ENCODE data around the gene MCM3. TPM values are rescaled to one million over a fixed set of nuclear protein-coding genes. Genes with fewer than 3 reads are reported as not detected.

MCM3 gene
- total RNA-seq, 1 experiment from 2014 or later = 276 TPM

- no peak; the same call in 1 of the 2 replicates for TF ChIP-seq ARID4B (CRISPR knock-in tag; IDR thresholded peaks at IDR 0.05; ENCODE audit: borderline replicate concordance)
- no peak for TF ChIP-seq ZNF671 (CRISPR knock-in tag; IDR thresholded peaks at IDR 0.05)
These were observed 447 bp downstream of the MCM3 start (continued) for GRCh38 chr6:52284131-52284459.

- peak overlapping the region; percentile 84 for H3K27ac Mint-ChIP-seq
- ATAC-seq = no peak
- DNase-seq (ENCODE audit: low spot score) = no peak
- ChIA-PET POLR2A (interaction anchor here (0.6 to 1.5 kb wide), 2 partner anchors 117 to 125 kb away, joined by 4 to 5 read pairs; no protein-coding TSS in a partner anchor), CTCF (interaction anchor here (0.6 to 1.8 kb wide), 5 partner anchors 19 to 380 kb away, joined by 3 to 6 read pairs (median 3); partner anchors contain the start of gene EFHC1)
- no peaks in the 10 kb centered on the region for H3K27me3 Mint-ChIP-seq (ENCODE audit: low read depth)
- H3K36me3 Mint-ChIP-seq = peaks cover 54% of the 10 kb centered on the region
- no peak for TF ChIP-seq ZNF138 (CRISPR knock-in tag; conservative IDR thresholded peaks at IDR 0.05)
- TF ChIP-seq ERG (CRISPR knock-in tag; IDR thresholded peaks at IDR 0.05) = no peak
- no peak for TF ChIP-seq NR3C1 (CRISPR knock-in tag; conservative IDR thresholded peaks at IDR 0.05; ENCODE audit: low read depth)
- TF ChIP-seq JUN (CRISPR knock-in tag; IDR thresholded peaks at IDR 0.05) = no peak
- no peak for TF ChIP-seq ATF3 (CRISPR knock-in tag; conservative IDR thresholded peaks at IDR 0.05)
- TF ChIP-seq RELA (CRISPR knock-in tag; IDR thresholded peaks at IDR 0.05; ENCODE audit: borderline replicate concordance) = no peak
- TF ChIP-seq CDX4 (CRISPR knock-in tag; IDR thresholded peaks at IDR 0.05; ENCODE audit: borderline replicate concordance) = no peak
- TF ChIP-seq IRF1 (CRISPR knock-in tag; IDR thresholded peaks at IDR 0.05) = no peak
- no peak for TF ChIP-seq TEAD4 (CRISPR knock-in tag; IDR thresholded peaks at IDR 0.05)
- TF ChIP-seq ZNF396 (CRISPR knock-in tag; IDR thresholded peaks at IDR 0.05; ENCODE audit: borderline replicate concordance) = no peak
- TF ChIP-seq ZMAT4 (CRISPR knock-in tag; IDR thresholded peaks at IDR 0.05) = no peak
- peaks cover 19% of the 10 kb centered on the region for H3K4me1 Mint-ChIP-seq
- H3K4me3 Mint-ChIP-seq = no peak overlapping the region
- H3K9me3 Mint-ChIP-seq = no peaks in the 10 kb centered on the region
These were observed 1.4 kb downstream of the MCM3 start for GRCh38 chr6:52283111-52283510.

- no peaks in the 10 kb centered on the region for H3K27me3 Mint-ChIP-seq (ENCODE audit: low read depth)
- H3K27ac Mint-ChIP-seq = no peak overlapping the region
- ChIA-PET CTCF (no interaction called here), POLR2A (no interaction called here)
- DNase-seq (ENCODE audit: low spot score) = no peak
- ATAC-seq = no peak
- H3K4me1 Mint-ChIP-seq = no peaks in the 10 kb centered on the region
- H3K36me3 Mint-ChIP-seq = peaks cover 92% of the 10 kb centered on the region
- H3K4me3 Mint-ChIP-seq = no peak overlapping the region
- no peaks in the 10 kb centered on the region for H3K9me3 Mint-ChIP-seq
- TF ChIP-seq ZNF121 (CRISPR knock-in tag; IDR thresholded peaks at IDR 0.05) (no peak), ESRRA (CRISPR knock-in tag; IDR thresholded peaks at IDR 0.05; ENCODE audit: borderline replicate concordance) (no peak), MXD4 (CRISPR knock-in tag; IDR thresholded peaks at IDR 0.05; ENCODE audit: borderline replicate concordance) (no peak), HMGXB4 (CRISPR knock-in tag; IDR thresholded peaks at IDR 0.05) (no peak), ZMAT4 (CRISPR knock-in tag; IDR thresholded peaks at IDR 0.05) (no peak), PRDM15 (CRISPR knock-in tag; IDR thresholded peaks at IDR 0.05) (no peak), ETV6 (CRISPR knock-in tag; IDR thresholded peaks at IDR 0.05) (no peak), ZNF396 (CRISPR knock-in tag; IDR thresholded peaks at IDR 0.05; ENCODE audit: borderline replicate concordance) (no peak)
These were observed 8.4 kb downstream of the MCM3 start for GRCh38 chr6:52276130-52276529.

Data from WTC11 (cell line).